Panc1 (cell line): Measurements from ENCODE around the gene GTPBP1. TPM values are rescaled to one million over a fixed set of nuclear protein-coding genes. Genes with fewer than 3 reads are reported as not detected.
A peak's percentile ranks its signal among the peaks of the same experiment; 100 is the strongest.

Experiments
- ATAC-seq: fragments of 200-7000 bp; cut with Tn5 transposase; 2 replicates; pipeline ENCODE4 v1.9.1; 2020; ENCODE audit warnings: mild to moderate bottlenecking, moderate library complexity
- BruUV-seq: library from RNA; stranded (reverse); fragments of 400-500 nt; replicated peaks from 2 replicates; lab custom pipeline; 2021; lab: Mats Ljungman, UMichigan
- CTCF ChIA-PET: fragments of 300-600 bp; sonication (Branson Sonifier 250); formaldehyde crosslinking; loops from one replicate; lab custom pipeline; 2022; ENCODE audit warnings: antibody characterized with exemption; lab: Charles Lee
- POLR2A ChIA-PET: fragments of 300-600 bp; sonication (Branson Sonifier 250); formaldehyde crosslinking; loops from one replicate; lab custom pipeline; 2022; ENCODE audit warnings: antibody characterized with exemption; lab: Charles Lee
- DNase-seq: peaks from one replicate; pipeline ENCODE4 v3.0.0-alpha.2; 2010; ENCODE audit warnings: low read depth, low spot score
- H3K27ac ChIP-seq: 2 replicates; pipeline ENCODE4 v1.5.1; 2011; ENCODE audit warnings: mild to moderate bottlenecking, low read length, inconsistent platforms
- H3K27me3 ChIP-seq: fragments of 200-500 bp; sonication (Bioruptor generic); 2 replicates; pipeline ENCODE4 v1.6.0; 2014; ENCODE audit warnings: low read length, inconsistent platforms; ENCODE audit not compliant: control insufficient read depth, insufficient read depth
- H3K36me3 ChIP-seq: fragments of 200-500 bp; sonication (Bioruptor generic); 2 replicates; pipeline ENCODE4 v1.5.1; 2014; ENCODE audit warnings: inconsistent platforms, mild to moderate bottlenecking, low read length, moderate library complexity; ENCODE audit not compliant: control insufficient read depth, insufficient read depth
- H3K4me1 ChIP-seq: 2 replicates; pipeline ENCODE4 v1.5.1; 2011; ENCODE audit warnings: inconsistent platforms, mild to moderate bottlenecking, low read length, moderate library complexity; ENCODE audit not compliant: control insufficient read depth, insufficient read depth
- H3K4me3 ChIP-seq, 2 experiments: 2 replicates each; pipeline ENCODE4 v1.5.1; 2011 to 2012; ENCODE audit warnings: low read depth in 2 of 2, low read length in 2 of 2, mild to moderate bottlenecking in 2 of 2, inconsistent platforms in 1 of 2, moderate library complexity in 1 of 2
- H3K9me3 ChIP-seq: fragments of 200-500 bp; sonication (Bioruptor generic); 2 replicates; pipeline ENCODE4 v1.5.1; 2014; ENCODE audit warnings: low read depth, mild to moderate bottlenecking, inconsistent platforms, low read length, moderate library complexity; ENCODE audit not compliant: control insufficient read depth, insufficient read depth
- CTCF ChIP-seq: fragments of 450-650 bp; IDR thresholded peaks from 2 replicates; pipeline ENCODE4 v1.5.1; 2017; ENCODE audit warnings: mild to moderate bottlenecking
- POLR2AphosphoS5 ChIP-seq: IDR thresholded peaks from 2 replicates; pipeline ENCODE4 v1.6.1; 2012; ENCODE audit warnings: mild to moderate bottlenecking, low read depth, low read length, moderate library complexity
- REST ChIP-seq, 2 experiments: IDR thresholded peaks; 2 replicates each; pipeline ENCODE4 v1.6.1; 2011 to 2012; ENCODE audit warnings: low read depth in 2 of 2, control low read depth in 1 of 2, low read length in 1 of 2, mild to moderate bottlenecking in 1 of 2, moderate library complexity in 1 of 2; ENCODE audit not compliant: insufficient read depth in 1 of 2
- SIN3A ChIP-seq: IDR thresholded peaks from 2 replicates; pipeline ENCODE4 v1.6.1; 2012; ENCODE audit warnings: low read depth, mild to moderate bottlenecking, low read length, moderate library complexity, borderline replicate concordance; ENCODE audit not compliant: insufficient read depth
- TCF7L2 ChIP-seq: IDR thresholded peaks from 2 replicates; pipeline ENCODE4 v1.6.1; 2011; ENCODE audit warnings: mild to moderate bottlenecking, low read depth, low read length, inconsistent platforms
- in situ Hi-C: cut with HindIII; loops from 2 replicates; pipeline ENCODE4 v1.10.0; 2016; ENCODE audit warnings: low sequenced_read_pairs, low pct_unique_long_range_greater_than_20kb
- intact Hi-C: fragments of 100-400 bp; cut with micrococcal nuclease; formaldehyde crosslinking; loops from one replicate; pipeline ENCODE4 v1.10.0; 2022; ENCODE audit not compliant: unreplicated experiment
- total RNA-seq: library from RNA; stranded (reverse); gene quantifications from one replicate; pipeline ENCODE4 v1.2.1, GENCODE V29; 2021; ENCODE audit not compliant: unreplicated experiment

Gene GTPBP1
- total RNA-seq, 1 experiment from 2014 or later, result 25.5 TPM

GRCh38 chr22:38709306-38709705, 3.6 kb downstream of the GTPBP1 start:
- TSS peak; percentile 7 for BruUV-seq
- Histone ChIP-seq H3K27me3 (no peaks in the 10 kb centered on the region), H3K27ac (no peak overlapping the region), H3K36me3 (peaks cover 4% of the 10 kb centered on the region; the same call in 1 of the 2 replicates), H3K4me3 (no peak overlapping the region), H3K9me3 (no peaks in the 10 kb centered on the region), H3K4me1 (peaks cover 13% of the 10 kb centered on the region)
- ChIA-PET CTCF (interaction anchor here (0.6 kb wide), 1 partner anchor 154 kb away, joined by 3 read pairs; no protein-coding TSS in a partner anchor), POLR2A (no interaction called here)
- no peak for TF ChIP-seq SIN3A
- TF ChIP-seq TCF7L2, result no peak
- no peak for TF ChIP-seq CTCF
- no peak for TF ChIP-seq POLR2AphosphoS5
- no peak for TF ChIP-seq REST (IDR thresholded peaks at IDR 0.05; ENCODE audit: insufficient read depth in 1 of 2, low read depth in 2 of 2, low read length in 1 of 2)
- ATAC-seq (no peak), DNase-seq (no peak)
- intact Hi-C loops (no loop called here), in situ Hi-C loops (no loop called here)

- H3K27me3 ChIP-seq, result no peaks in the 10 kb centered on the region
- no peak for TF ChIP-seq POLR2AphosphoS5
- TF ChIP-seq REST (IDR thresholded peaks at IDR 0.05; ENCODE audit: insufficient read depth in 1 of 2, low read depth in 2 of 2, low read length in 1 of 2), result no peak
- TF ChIP-seq SIN3A, result no peak
- TF ChIP-seq CTCF, result no peak
- TF ChIP-seq TCF7L2, result no peak
- H3K36me3 ChIP-seq, result peaks cover 4% of the 10 kb centered on the region; the same call in 1 of the 2 replicates
- intact Hi-C loops, result no loop called here
- ATAC-seq, result no peak
- no peak overlapping the region for H3K4me3 ChIP-seq
- peaks cover 13% of the 10 kb centered on the region for H3K4me1 ChIP-seq
- no TSS peak for BruUV-seq
- POLR2A ChIA-PET, result no interaction called here
- no peaks in the 10 kb centered on the region for H3K9me3 ChIP-seq
- in situ Hi-C loops, result no loop called here
- DNase-seq, result no peak
- no peak overlapping the region for H3K27ac ChIP-seq
- CTCF ChIA-PET, result no interaction called here
Measured at GRCh38 chr22:38710351-38710750, 4.6 kb downstream of the GTPBP1 start.
